Skin epidermis (tissue), 12 donors: Measurements from ENCODE around the gene NOSIP.

ENCODE experiments used
- H3K27ac ChIP-seq, 21 experiments: fragments of 200-600 bp; sonication (generic) in 11 of 21; one replicate each; pipeline ENCODE4 v1.5.0; 2020; ENCODE audit warnings: mild to moderate bottlenecking in 3 of 21, inconsistent platforms in 2 of 21, moderate library complexity in 2 of 21
- H3K4me3 ChIP-seq, 7 experiments: fragments of 200-600 bp; sonication (generic) in 2 of 7; one replicate each; pipeline ENCODE4 v1.5.0; 2020; ENCODE audit warnings: inconsistent platforms in 2 of 7, mild to moderate bottlenecking in 2 of 7, moderate library complexity in 1 of 7

The NOSIP gene

GRCh38 chr19:49579947-49580263, 451 bp downstream of the NOSIP start:
- Histone ChIP-seq H3K4me3 (peak overlapping the region; percentile 54 to 71 (median 61)), H3K27ac (peak overlapping the region in 20 of 21 experiments; percentile 71 to 92 (median 82))

- Histone ChIP-seq H3K27ac (peak overlapping the region in 1 of 21 experiments; percentile 73), H3K4me3 (peak overlapping the region in 2 of 7 experiments; percentile 54 to 68)
These were observed 1.2 kb downstream of the NOSIP start for GRCh38 chr19:49579193-49579592.

GRCh38 chr19:49574206-49574755, 6.1 kb downstream of the NOSIP start:
- Histone ChIP-seq H3K27ac (no peak overlapping the region), H3K4me3 (no peak overlapping the region)

GRCh38 chr19:49573425-49573824, 6.9 kb downstream of the NOSIP start:
- H3K4me3 ChIP-seq, result no peak overlapping the region
- no peak overlapping the region for H3K27ac ChIP-seq

- Histone ChIP-seq H3K4me3 (no peak overlapping the region), H3K27ac (no peak overlapping the region)
These were observed 7.3 kb downstream of the NOSIP start for GRCh38 chr19:49573009-49573408.

- Histone ChIP-seq H3K27ac (peak overlapping the region in 3 of 21 experiments; percentile 11 to 64 (median 36)), H3K4me3 (no peak overlapping the region)
These were observed 9.2 kb downstream of the NOSIP start for GRCh38 chr19:49570997-49571676.

- peak overlapping the region in 5 of 21 experiments; percentile 7 to 64 (median 42) for H3K27ac ChIP-seq
These were observed 10.1 kb downstream of the NOSIP start for GRCh38 chr19:49570138-49570856.

GRCh38 chr19:49567861-49568441, 12.4 kb downstream of the NOSIP start:
- H3K27ac ChIP-seq, result peak overlapping the region in 12 of 21 experiments; percentile 5 to 79 (median 53)

More at GRCh38 chr19:49570138-49570856, 10.1 kb downstream of the NOSIP start:
- H3K4me3 ChIP-seq, result no peak overlapping the region

GRCh38 chr19:49566302-49566701, 14.1 kb downstream of the NOSIP start:
- H3K4me3 ChIP-seq, result no peak overlapping the region
- H3K27ac ChIP-seq, result peak overlapping the region in 7 of 21 experiments; percentile 1 to 59 (median 41)

More at GRCh38 chr19:49567861-49568441, 12.4 kb downstream of the NOSIP start:
- H3K4me3 ChIP-seq, result no peak overlapping the region

GRCh38 chr19:49565261-49565660, 15.1 kb downstream of the NOSIP start:
- H3K4me3 ChIP-seq, result no peak overlapping the region
- peak overlapping the region in 7 of 21 experiments; percentile 3 to 60 (median 37) for H3K27ac ChIP-seq

GRCh38 chr19:49564616-49565045, 15.7 kb downstream of the NOSIP start:
- peak overlapping the region in 7 of 21 experiments; percentile 3 to 60 (median 42) for H3K27ac ChIP-seq
- H3K4me3 ChIP-seq, result no peak overlapping the region

GRCh38 chr19:49560358-49560900, 19.9 kb downstream of the NOSIP start:
- Histone ChIP-seq H3K4me3 (peak overlapping the region in 1 of 7 experiments; percentile 8), H3K27ac (peak overlapping the region in 16 of 21 experiments; percentile 1 to 80 (median 44))

- peak overlapping the region in 15 of 21 experiments; percentile 1 to 80 (median 45) for H3K27ac ChIP-seq
- peak overlapping the region in 1 of 7 experiments; percentile 8 for H3K4me3 ChIP-seq
These were observed 20.4 kb downstream of the NOSIP start for GRCh38 chr19:49559928-49560327.

GRCh38 chr19:49559443-49559842, 20.9 kb downstream of the NOSIP start:
- no peak overlapping the region for H3K4me3 ChIP-seq
- H3K27ac ChIP-seq, result peak overlapping the region in 8 of 21 experiments; percentile 34 to 80 (median 68)

GRCh38 chr19:49558591-49558990, 21.8 kb downstream of the NOSIP start:
- Histone ChIP-seq H3K4me3 (no peak overlapping the region), H3K27ac (peak overlapping the region in 5 of 21 experiments; percentile 25 to 80 (median 64))

GRCh38 chr19:49557641-49558325, 22.6 kb downstream of the NOSIP start:
- H3K4me3 ChIP-seq, result no peak overlapping the region
- peak overlapping the region in 3 of 21 experiments; percentile 21 to 61 (median 35) for H3K27ac ChIP-seq

- no peak overlapping the region for H3K4me3 ChIP-seq
These were observed 23.7 kb downstream of the NOSIP start for GRCh38 chr19:49556412-49557398.

More at GRCh38 chr19:49556412-49557398, 23.7 kb downstream of the NOSIP start:
- H3K27ac ChIP-seq, result peak overlapping the region in 5 of 21 experiments; percentile 21 to 52 (median 41)
